OCI-LY3 (cell line): ENCODE measurements around the gene MAP3K4.

Source experiments
- CTCF ChIP-seq: fragments of 200-600, 300-600 bp; sonication (generic); IDR thresholded peaks from 2 replicates; pipeline ENCODE4 v1.5.1; 2014; ENCODE audit warnings: antibody characterized with exemption, low read length, low read depth
- EZH2phosphoT487 ChIP-seq: fragments of 200-600 bp; shearing (Covaris generic); IDR thresholded peaks from 2 replicates; pipeline ENCODE4 v1.6.1; 2018; ENCODE audit warnings: antibody characterized with exemption, mixed run types, low read depth

- TF ChIP-seq CTCF (no peak), EZH2phosphoT487 (no peak)
Observed at GRCh38 chr6:161021998-161022743, 30.6 kb downstream of the MAP3K4 start.
